Osteocyte (in vitro differentiated cells): ENCODE measurements around the gene GPR75. TPM values are rescaled to one million over a fixed set of nuclear protein-coding genes. Genes with fewer than 3 reads are reported as not detected.
"Not testable (repeated sequence)": the region's sequence is repeated elsewhere in the genome, so short reads cannot be mapped to it uniquely, and the experiment has no call there.

Experiments
- DNase-seq: peaks from one replicate; pipeline ENCODE4 v3.0.0; 2021; ENCODE audit warnings: mixed read lengths; ENCODE audit not compliant: unreplicated experiment; ENCODE audit errors: extremely low spot score
- H3K27ac Mint-ChIP-seq: one replicate; pipeline ENCODE4 v1.8.0; 2021; ENCODE audit warnings: mild to moderate bottlenecking, mixed read lengths; ENCODE audit not compliant: unreplicated experiment
- H3K27me3 Mint-ChIP-seq: one replicate; pipeline ENCODE4 v1.8.0; 2021; ENCODE audit warnings: mixed read lengths; ENCODE audit not compliant: unreplicated experiment
- H3K36me3 Mint-ChIP-seq: one replicate; pipeline ENCODE4 v1.8.0; 2021; ENCODE audit warnings: mixed read lengths; ENCODE audit not compliant: unreplicated experiment
- H3K4me1 Mint-ChIP-seq: one replicate; pipeline ENCODE4 v1.8.0; 2021; ENCODE audit warnings: mixed read lengths; ENCODE audit not compliant: unreplicated experiment
- H3K4me3 Mint-ChIP-seq: one replicate; pipeline ENCODE4 v1.8.0; 2021; ENCODE audit warnings: mild to moderate bottlenecking, moderate library complexity, mixed read lengths; ENCODE audit not compliant: unreplicated experiment
- H3K9me3 Mint-ChIP-seq: one replicate; pipeline ENCODE4 v1.8.0; 2021; ENCODE audit warnings: mixed read lengths; ENCODE audit not compliant: unreplicated experiment
- total RNA-seq: library from RNA; stranded (reverse); gene quantifications from 2 replicates; pipeline ENCODE4 v1.2.1, GENCODE V29; 2021
- TF ChIP-seq, protein P1 (sequence below): fragments of 200-600 bp; sonication (generic); IDR thresholded peaks from 2 replicates; pipeline ENCODE4 v1.5.0; 2021; ENCODE audit warnings: antibody characterized with exemption, mild to moderate bottlenecking, moderate library complexity

Gene GPR75
- total RNA-seq, 1 donor from 2014 or later = 1.2 TPM

DNA sequence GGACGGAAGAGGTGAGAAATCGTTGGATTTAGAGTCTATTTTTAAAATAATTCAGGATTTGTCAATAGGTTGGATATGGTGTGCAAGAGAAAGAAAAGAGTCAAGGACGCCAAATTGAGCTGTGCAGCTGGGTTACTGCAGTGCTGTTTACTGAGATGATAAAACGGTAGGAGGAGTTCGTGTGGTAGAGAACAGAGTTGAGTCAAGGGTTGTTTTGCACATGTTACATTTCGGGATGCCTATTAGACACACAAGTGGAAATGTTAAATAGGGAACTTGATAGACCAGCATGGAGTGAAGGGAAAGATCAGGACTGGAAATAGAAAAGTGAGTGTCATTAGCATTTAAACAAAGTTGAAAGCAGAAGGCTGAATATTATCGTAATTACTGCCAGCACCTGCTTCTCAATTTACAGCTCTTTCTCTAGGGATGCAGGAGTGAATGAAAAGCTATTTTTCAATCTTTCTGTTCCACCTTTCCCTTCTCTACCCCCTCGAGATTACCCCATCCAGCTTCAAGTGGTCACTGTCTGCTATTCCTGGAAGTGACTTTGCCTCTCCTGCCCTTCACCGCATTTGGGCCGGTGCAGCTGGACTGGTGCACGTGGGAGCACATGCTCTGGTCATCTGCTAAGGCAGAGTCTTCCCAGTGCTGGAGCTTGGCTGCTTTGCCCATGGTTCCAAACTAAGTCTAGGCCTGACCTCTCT, 30.3 kb downstream of the GPR75 start:
- DNase-seq = no peak
- Mint-ChIP-seq H3K4me1 (no peaks in the 10 kb centered on the region), H3K27me3 (no peaks in the 10 kb centered on the region), H3K9me3 (peaks cover 7% of the 10 kb centered on the region), H3K4me3 (no peak overlapping the region), H3K27ac (no peak overlapping the region), H3K36me3 (peaks cover 8% of the 10 kb centered on the region)
- TF ChIP-seq, protein P1, sequence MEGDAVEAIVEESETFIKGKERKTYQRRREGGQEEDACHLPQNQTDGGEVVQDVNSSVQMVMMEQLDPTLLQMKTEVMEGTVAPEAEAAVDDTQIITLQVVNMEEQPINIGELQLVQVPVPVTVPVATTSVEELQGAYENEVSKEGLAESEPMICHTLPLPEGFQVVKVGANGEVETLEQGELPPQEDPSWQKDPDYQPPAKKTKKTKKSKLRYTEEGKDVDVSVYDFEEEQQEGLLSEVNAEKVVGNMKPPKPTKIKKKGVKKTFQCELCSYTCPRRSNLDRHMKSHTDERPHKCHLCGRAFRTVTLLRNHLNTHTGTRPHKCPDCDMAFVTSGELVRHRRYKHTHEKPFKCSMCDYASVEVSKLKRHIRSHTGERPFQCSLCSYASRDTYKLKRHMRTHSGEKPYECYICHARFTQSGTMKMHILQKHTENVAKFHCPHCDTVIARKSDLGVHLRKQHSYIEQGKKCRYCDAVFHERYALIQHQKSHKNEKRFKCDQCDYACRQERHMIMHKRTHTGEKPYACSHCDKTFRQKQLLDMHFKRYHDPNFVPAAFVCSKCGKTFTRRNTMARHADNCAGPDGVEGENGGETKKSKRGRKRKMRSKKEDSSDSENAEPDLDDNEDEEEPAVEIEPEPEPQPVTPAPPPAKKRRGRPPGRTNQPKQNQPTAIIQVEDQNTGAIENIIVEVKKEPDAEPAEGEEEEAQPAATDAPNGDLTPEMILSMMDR = no peak

DNA sequence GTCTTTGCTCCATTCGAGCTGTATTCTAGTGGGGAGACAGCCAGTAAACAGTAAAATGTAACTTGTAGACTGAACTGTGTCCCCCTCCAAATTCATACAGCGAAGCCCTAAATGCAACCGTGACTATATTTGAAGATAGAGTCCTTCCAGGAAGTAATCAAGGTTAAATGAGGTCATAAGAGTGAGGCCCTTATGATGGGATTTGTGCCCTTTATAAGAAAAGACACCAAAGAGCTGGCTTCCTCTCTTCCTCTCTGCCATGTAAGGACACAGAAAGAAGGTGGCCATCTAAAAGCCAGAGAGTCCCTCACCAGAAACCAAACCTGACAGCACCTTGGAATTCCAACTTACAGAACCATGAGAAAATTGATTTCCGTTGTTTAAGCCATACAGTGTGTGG, 31.4 kb downstream of the GPR75 start:
- H3K4me1 Mint-ChIP-seq = no peaks in the 10 kb centered on the region
- peaks cover 7% of the 10 kb centered on the region for H3K9me3 Mint-ChIP-seq
- no peak for DNase-seq
- H3K4me3 Mint-ChIP-seq = no peak overlapping the region
- peaks cover 8% of the 10 kb centered on the region for H3K36me3 Mint-ChIP-seq
- TF ChIP-seq, protein P1 = no peak
- H3K27ac Mint-ChIP-seq = no peak overlapping the region
- H3K27me3 Mint-ChIP-seq = no peaks in the 10 kb centered on the region

DNA sequence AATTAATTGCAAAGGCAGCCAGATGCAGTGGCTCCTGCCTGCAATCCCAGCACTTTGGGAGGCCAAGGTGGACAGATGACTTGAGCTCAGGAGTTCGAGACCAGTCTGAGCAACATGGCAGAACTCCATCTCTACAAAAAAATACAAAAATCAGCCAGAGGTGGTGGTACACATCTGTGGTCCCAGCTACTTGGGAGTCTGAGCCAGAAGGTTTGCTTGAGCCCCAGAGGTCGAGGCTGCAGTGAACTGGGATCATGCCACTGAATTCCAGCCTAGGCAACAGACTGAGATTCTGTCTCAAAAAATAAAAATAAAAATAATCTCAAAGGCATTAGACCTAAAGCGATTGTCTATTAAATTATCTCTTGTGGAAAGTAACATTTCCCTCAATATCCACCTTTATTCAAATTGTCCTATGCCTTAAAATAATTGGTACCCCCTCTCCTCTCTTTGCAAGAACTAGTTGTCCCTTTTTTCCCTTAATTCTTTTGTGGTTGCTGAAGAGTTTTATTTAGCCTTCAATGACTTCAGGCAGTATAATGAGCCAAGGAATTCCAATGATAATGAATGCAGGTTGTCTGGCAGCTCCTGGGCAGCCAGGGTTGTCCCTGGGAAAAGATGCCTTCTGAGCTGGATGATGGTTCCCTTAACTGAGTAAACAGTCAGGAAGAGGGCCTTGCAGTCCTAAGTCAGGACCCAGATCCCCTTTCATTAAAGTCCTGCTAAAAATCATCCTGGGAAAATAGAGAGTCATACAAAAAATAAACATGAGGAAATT, 32.2 kb downstream of the GPR75 start:
- no peak overlapping the region for H3K27ac Mint-ChIP-seq
- TF ChIP-seq, protein P1 = no peak
- peaks cover 7% of the 10 kb centered on the region for H3K9me3 Mint-ChIP-seq
- DNase-seq = no peak
- H3K27me3 Mint-ChIP-seq = no peaks in the 10 kb centered on the region
- no peak overlapping the region for H3K4me3 Mint-ChIP-seq
- H3K36me3 Mint-ChIP-seq = peaks cover 2% of the 10 kb centered on the region
- H3K4me1 Mint-ChIP-seq = no peaks in the 10 kb centered on the region

DNA sequence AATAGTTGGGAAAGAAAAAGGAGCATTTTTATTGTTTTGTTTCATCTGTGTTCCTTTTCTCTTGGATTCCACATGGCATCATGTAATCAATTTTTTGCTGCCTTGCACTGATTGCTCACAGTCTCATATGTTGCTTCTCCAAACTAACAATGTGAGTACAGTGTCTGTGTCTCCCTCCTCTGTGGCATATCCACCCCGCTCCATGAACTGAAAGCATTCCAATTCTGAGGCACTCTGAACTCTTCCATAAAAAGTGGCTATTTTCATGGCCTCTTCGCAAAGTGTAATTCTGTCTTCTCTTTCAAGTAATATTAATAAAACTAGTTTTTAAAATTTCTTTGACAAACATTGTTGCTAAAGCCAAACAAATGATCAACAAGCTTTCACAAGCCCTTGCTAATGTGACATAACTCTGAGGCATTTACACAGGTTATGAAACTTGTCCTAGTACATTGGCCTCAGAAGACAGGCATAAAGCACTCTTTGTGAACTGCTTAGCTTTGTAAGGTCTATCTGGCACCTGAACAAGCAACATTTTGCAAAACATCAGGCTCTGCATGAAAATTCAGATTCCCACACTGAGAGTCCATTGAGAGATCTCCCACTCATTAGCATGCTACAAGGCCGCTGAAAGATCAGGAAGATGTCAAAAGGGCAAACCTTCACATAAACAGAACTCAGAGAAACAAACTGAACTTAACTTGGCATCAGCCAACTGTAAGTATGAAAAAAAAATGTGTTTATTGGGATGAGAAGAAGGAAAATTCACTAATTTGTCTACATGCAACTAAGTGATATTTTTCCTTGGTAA, 33.0 kb downstream of the GPR75 start:
- Mint-ChIP-seq H3K4me3 (no peak overlapping the region), H3K36me3 (peaks cover 2% of the 10 kb centered on the region), H3K9me3 (peaks cover 7% of the 10 kb centered on the region), H3K4me1 (no peaks in the 10 kb centered on the region), H3K27me3 (no peaks in the 10 kb centered on the region), H3K27ac (no peak overlapping the region)
- TF ChIP-seq, protein P1 = no peak
- DNase-seq = no peak

DNA sequence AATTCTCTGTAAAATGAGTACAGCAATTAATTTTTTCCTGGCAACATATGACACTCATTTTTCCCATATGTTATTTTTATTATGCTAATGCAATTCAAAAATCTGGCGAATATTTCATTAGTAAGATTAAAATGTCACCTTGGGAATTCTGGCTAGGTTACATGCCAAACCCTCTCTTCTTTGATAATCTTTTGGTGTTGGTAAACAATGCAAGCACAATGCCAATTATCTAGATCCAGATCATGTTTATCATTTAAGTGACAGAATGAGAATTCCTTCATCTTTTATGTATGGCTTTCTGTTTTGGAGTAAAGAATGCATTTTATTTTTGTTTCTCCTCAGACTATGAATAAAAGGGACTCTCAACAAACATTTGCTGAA, 33.7 kb downstream of the GPR75 start:
- peaks cover 2% of the 10 kb centered on the region for H3K36me3 Mint-ChIP-seq

DNA sequence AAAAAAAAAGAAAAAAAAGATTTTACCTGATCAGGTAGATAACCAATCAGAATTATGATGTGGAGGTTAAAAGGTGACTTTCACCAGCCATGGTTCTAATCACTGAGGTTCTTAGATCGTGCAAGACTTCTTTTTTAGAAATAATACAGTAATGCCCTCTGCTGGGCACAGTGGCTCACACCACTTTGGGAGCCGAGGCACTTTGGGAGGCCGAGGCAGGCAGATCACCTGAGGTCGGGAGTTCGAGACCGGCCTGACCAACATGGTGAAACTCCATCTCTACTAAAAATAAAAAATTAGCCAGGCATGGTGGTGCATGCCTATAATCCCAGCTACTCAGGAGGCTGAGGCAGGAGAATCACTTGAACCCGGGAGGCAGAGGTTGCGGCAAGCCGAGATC, 36.1 kb downstream of the GPR75 start:
- not testable (repeated sequence) for DNase-seq, H3K4me1 Mint-ChIP-seq, H3K27me3 Mint-ChIP-seq, H3K9me3 Mint-ChIP-seq, H3K27ac Mint-ChIP-seq, H3K4me3 Mint-ChIP-seq, H3K36me3 Mint-ChIP-seq

More for the DNA sequence above, 33.7 kb downstream of the GPR75 start:
- Mint-ChIP-seq H3K4me1 (no peaks in the 10 kb centered on the region), H3K9me3 (peaks cover 7% of the 10 kb centered on the region), H3K27me3 (no peaks in the 10 kb centered on the region), H3K4me3 (no peak overlapping the region), H3K27ac (no peak overlapping the region)
- TF ChIP-seq, protein P1 = no peak
- no peak for DNase-seq
